Neuron (in vitro differentiated cells): ENCODE measurements around the gene SLC6A8.
"Not testable (repeated sequence)": the region's sequence is repeated elsewhere in the genome, so short reads cannot be mapped to it uniquely, and the experiment has no call there.

Experiments used
- H2AFZ ChIP-seq: one replicate; pipeline ENCODE4 v1.6.1; 2013; ENCODE audit warnings: low read depth, mild to moderate bottlenecking, inconsistent platforms, low read length, moderate library complexity
- H3K27me3 ChIP-seq: one replicate; pipeline ENCODE4 v1.6.1; 2013; ENCODE audit warnings: low read length; ENCODE audit not compliant: insufficient read depth
- H3K36me3 ChIP-seq: one replicate; pipeline ENCODE4 v1.6.1; 2013; ENCODE audit warnings: low read length; ENCODE audit not compliant: insufficient read depth
- H3K4me1 ChIP-seq: one replicate; pipeline ENCODE4 v1.6.1; 2013; ENCODE audit warnings: low read length; ENCODE audit not compliant: insufficient read depth
- H3K4me3 ChIP-seq: 2 replicates; pipeline ENCODE4 v1.5.1; 2013; ENCODE audit warnings: mild to moderate bottlenecking, low read length, moderate library complexity
- H3K9me3 ChIP-seq: one replicate; pipeline ENCODE4 v1.6.1; 2013; ENCODE audit warnings: low read length

The SLC6A8 gene

DNA sequence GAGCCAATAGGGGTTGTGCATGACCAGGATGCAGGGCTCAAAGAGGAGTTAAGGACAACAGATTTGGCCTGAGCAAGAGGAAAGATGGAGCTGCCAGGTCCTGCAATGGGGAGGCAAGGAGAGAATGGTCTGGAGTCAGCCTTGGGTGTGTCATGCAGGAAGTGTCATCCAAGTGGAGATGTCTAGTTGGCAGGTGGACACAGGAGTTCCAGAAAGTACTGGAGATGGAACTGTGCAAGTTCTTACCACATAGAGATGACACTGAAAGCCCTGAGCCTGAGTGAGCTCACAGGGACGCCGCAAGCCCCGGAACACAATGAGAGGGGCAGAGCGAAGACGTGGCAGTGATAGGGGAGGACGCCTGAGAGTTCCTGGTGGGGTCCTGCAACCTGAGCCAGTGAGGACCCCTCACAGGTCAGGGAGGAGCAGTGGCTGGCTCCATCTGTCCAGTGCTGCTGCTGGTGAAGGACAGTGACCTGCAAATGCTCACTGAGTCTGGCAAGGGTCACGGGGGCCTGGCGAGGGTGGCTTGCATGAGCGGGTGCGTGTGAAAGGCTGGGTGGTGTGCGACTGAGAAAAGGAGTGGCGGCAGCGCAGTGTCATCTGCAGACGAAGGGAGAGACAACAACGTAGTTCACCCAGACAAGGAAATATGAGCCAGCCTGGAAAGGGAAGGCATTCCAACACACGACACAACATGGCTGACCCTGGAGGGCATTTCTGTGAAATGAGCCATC is 9.4 kb downstream of the SLC6A8 start:
- H3K9me3 ChIP-seq: not testable (repeated sequence)

DNA sequence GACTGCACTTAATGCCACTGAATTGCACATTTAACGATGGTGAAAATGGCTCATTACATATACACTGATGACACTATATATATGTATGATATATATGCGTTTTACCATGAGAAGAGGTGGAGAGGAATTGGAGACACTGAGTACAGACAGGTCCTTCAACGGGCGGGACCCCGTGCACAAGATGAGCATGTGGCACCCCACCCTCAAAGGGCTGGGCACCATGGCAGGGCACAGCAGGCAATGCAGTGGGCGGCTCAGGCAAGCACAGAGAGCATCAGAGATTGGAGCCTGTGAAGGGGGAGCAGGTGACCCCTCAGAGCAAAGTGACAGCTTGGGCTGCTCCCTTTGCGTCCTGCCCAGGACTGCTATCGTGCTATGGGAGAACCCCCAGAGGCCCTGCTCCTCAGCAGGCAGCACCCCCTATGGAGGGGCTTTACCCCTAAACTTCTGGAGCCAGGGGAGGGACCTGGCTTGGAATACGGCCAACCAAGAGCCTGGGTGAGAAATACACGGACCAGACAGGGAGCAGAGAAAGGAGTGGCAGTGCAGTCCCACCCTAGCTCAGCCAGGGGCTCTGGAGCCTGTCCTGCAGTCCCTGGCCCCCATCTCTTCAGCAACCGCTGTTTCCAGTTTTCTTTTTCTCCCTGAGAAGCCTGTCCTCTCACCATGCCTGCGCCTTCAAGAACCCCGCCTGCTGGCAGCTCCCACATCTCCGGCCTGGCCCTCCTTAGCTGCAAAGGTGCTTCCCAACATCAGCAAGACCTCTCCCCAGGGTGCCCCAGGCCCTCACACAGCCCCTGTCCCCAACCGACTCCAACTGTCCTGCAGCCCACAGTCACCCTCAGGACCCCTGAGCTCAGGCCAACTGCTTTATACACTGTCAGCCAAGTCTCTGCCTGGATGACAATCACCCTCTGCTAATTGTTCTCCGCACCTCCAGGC is 10.5 kb downstream of the SLC6A8 start:
- Histone ChIP-seq H3K36me3 (peaks cover 14% of the 10 kb centered on the region), H3K4me1 (peaks cover 2% of the 10 kb centered on the region), H3K9me3 (no peaks in the 10 kb centered on the region), H2AFZ (no peak overlapping the region), H3K4me3 (no peak overlapping the region), H3K27me3 (peaks cover 8% of the 10 kb centered on the region)

More for the DNA sequence above, 9.4 kb downstream of the SLC6A8 start:
- H3K36me3 ChIP-seq: peaks cover 22% of the 10 kb centered on the region
- not testable (repeated sequence) for H2AFZ ChIP-seq, H3K27me3 ChIP-seq, H3K4me3 ChIP-seq, H3K4me1 ChIP-seq

DNA sequence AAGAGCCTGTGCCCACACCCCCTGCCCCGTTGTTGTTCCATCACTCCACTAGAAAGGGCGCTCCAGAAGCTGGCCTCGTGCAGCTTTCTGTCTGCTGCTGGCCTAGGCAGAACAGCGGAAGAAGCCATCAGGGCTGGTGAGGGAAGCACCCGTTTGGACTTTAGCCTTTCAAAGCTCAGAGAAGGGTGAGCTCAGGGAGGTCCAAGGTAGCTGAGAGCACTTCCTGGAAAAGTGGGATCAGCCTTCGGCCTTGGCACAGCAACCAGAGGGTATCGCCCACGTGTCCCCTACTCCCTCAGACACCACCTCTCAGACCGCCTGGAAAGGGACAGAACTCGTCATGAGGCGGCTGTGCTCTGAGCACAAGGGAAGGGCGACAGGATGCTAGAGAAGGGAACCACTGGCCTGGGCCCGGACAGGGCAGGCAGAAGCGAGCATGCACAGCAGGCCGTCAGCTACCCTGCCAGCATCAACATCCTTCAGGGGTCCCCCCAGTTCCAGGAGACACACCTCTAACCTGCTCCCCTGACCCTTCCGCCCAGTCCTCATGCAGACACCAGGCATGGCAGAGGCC is 11.6 kb downstream of the SLC6A8 start:
- peaks cover 12% of the 10 kb centered on the region for H3K27me3 ChIP-seq
- not testable (repeated sequence) for H2AFZ ChIP-seq, H3K36me3 ChIP-seq, H3K4me1 ChIP-seq, H3K4me3 ChIP-seq, H3K9me3 ChIP-seq

DNA sequence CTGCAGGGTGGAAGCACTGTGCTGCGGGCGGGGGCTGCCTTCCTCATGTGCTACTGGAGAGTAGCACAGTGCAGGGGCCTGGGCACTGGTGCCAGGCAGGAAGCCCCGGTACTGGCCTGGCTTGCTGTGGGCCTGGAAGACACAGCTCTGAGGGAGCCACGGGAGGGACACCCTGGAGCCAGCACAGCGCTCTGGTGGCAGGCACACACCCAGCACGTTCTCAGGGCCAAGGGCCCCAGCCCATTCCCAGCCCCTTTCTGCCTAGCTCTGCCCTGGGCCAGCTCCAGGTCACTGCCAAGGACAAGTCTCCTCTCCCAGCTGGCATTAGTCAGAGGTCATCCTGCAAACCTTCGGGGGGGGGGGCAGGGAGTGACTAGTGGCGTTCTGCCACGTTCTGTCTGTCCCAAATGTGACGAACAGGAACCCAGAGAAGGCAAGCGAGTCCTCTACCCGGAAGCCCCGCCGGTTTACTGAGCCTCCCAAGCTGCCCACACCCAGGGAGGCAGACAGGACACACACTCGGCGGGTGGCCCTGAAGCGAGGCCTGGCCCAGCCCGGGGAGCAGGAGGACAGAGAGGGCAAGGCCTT is 12.2 kb downstream of the SLC6A8 start:
- H3K27me3 ChIP-seq: peaks cover 13% of the 10 kb centered on the region
- not testable (repeated sequence) for H3K4me1 ChIP-seq, H3K36me3 ChIP-seq, H3K4me3 ChIP-seq, H3K9me3 ChIP-seq, H2AFZ ChIP-seq

DNA sequence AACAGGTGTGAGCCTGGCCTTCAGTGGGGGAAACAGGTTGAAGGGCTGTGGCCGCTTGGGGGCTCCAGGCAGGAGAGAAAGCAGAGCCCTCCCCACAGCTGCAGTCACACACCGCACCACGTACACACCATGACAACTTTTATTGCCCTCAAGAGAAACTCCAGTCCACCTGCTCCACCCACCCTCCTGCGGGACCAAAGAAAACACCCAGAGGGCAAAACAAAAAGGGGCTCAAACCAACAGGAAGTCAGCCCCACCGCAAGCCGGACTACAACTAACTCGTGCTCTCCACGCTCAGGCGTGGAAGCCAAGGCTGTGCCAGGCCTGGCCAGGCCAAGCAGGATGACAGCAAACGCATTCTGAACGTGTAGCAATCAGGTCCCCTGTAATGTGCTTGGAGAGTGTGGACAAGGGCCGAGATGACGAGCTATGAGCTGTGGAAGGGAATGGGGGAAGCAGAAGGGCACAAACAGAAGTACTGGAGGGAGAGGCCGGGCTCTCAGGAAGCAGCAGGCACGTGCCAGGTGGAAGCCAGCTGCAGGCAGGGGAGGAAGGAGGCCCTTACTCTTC is 12.7 kb downstream of the SLC6A8 start:
- H3K4me3 ChIP-seq: no peak overlapping the region
- no peak overlapping the region for H2AFZ ChIP-seq
- H3K9me3 ChIP-seq: no peaks in the 10 kb centered on the region
- peaks cover 6% of the 10 kb centered on the region for H3K36me3 ChIP-seq
- no peaks in the 10 kb centered on the region for H3K4me1 ChIP-seq
- H3K27me3 ChIP-seq: peaks cover 11% of the 10 kb centered on the region

DNA sequence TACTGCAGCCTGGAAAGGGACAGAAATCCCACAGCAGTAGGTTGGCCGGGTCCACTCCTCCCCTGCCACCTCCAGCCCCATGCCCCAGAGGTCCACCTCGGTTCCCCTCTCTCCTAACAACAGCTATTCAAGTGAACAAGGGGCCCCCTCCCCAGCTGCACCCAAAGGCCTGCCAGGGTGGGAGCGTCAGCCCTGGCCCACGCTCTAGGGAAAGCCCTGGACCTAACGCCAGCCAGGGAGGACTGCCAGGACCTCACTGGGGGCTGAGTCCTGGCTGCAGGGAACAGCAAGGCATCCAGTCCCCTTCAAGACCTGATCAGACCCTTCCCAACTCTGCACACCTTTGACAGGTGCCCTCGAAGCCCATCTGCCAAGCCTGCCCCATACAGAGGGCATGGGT is 13.2 kb downstream of the SLC6A8 start:
- no peaks in the 10 kb centered on the region for H3K9me3 ChIP-seq
- no peak overlapping the region for H2AFZ ChIP-seq
- H3K4me3 ChIP-seq: no peak overlapping the region
- H3K4me1 ChIP-seq: no peaks in the 10 kb centered on the region
- H3K27me3 ChIP-seq: peaks cover 11% of the 10 kb centered on the region
- peaks cover 6% of the 10 kb centered on the region for H3K36me3 ChIP-seq

DNA sequence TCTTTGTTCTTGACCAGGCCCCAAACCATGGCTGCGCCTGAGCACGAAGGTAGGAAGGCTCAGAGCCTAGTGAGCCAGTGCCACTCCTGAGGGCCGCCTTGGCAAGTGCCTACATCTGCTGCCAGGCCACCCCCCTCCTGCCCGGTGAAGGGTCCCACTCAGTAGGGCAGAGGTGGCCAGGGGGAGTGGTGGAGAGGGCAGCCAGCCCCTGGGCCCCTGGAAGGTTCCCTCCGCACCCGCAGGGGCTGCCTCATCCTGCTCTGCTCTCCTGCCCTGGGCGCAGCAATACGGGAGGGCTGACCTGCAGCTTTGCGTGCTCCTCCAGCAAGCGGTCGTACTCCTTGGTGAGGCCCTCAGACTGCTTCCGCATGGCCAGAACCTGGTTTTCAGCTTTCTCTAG is 14.0 kb downstream of the SLC6A8 start:
- H3K36me3 ChIP-seq: peaks cover 6% of the 10 kb centered on the region
- H3K4me1 ChIP-seq: no peaks in the 10 kb centered on the region
- no peaks in the 10 kb centered on the region for H3K9me3 ChIP-seq
- H3K4me3 ChIP-seq: no peak overlapping the region
- no peak overlapping the region for H2AFZ ChIP-seq
- H3K27me3 ChIP-seq: peaks cover 11% of the 10 kb centered on the region

DNA sequence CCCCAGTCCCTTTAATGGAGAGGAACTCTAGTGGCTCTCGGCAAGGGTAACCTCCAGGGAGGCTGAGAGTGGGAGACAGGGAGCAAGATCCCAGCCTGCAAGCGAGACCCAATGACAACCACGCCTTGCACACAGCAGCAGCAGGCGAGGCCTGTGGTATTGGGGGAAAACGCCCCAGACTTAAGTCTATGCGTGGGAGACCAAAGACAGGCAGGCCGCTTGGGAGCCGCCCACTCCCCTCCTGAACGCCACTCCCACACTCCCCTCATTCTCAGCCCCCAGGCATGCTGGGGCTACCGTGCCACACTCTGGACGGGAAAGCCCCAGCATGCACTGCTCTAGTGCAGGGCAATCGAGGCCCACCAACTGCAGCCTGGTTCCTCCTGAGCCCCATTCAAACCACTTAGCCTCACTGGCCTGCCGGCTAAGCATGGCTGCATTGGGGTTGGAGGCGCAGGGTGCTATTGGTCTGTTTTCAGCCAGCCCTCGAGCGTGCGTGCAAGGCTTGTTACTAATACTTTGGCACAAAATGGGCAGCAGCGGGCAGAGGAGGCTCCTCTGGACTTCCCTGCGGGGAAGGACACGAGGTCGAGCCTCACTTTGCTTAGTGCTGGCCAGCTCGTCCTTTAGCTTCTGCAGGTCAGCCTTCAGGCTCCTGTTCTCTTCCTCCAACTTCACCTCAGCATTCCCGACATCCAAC is 14.8 kb downstream of the SLC6A8 start:
- Histone ChIP-seq H3K36me3 (peaks cover 6% of the 10 kb centered on the region), H3K9me3 (no peaks in the 10 kb centered on the region), H3K27me3 (peaks cover 14% of the 10 kb centered on the region), H3K4me1 (no peaks in the 10 kb centered on the region), H3K4me3 (no peak overlapping the region), H2AFZ (no peak overlapping the region)

DNA sequence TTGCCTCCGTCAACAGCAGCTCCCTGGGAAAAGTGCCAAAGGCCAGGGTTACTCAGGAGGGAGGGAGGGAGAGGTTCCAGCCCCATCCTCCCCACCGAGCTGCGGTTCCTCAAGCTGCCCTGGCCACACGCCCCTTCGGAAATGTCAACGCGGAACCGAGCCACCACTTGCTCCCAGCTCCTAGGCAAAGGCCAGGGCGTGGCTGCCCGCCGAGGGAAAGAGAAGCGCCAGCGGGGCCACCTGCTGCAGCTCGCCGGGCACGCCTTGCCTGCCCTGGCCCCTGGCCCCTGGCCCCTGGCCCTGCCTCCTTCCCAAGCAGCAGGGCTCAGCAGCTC is 15.3 kb downstream of the SLC6A8 start:
- no peaks in the 10 kb centered on the region for H3K4me1 ChIP-seq
- no peak overlapping the region for H2AFZ ChIP-seq
- H3K36me3 ChIP-seq: peaks cover 6% of the 10 kb centered on the region
- no peaks in the 10 kb centered on the region for H3K9me3 ChIP-seq
- H3K27me3 ChIP-seq: peaks cover 12% of the 10 kb centered on the region
- no peak overlapping the region for H3K4me3 ChIP-seq

DNA sequence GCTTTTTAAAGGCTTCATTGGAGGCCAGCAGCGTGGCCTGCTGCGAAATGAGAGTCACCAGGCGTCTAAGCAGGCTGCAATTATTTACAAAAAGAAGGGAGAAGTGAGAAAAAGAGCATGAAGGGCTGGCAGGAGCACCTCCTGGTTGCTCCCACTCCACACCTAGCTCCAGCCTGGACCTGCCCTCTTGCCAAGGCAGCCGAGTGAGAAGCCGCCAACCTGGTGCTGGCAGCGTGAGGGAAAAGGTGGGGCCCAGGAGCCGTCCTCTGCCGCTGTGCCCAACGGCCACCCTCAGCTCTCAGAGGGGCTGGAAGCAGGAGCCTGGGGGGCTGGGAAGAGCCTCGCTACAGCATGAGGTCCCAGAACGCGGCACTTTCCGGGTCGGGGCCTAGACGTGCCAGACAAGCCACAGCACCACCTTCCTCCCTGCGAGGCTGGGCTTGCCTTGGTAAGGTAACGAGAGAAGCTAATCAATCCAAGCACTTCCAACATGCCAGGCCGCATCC is 16.3 kb downstream of the SLC6A8 start:
- Histone ChIP-seq H3K4me3 (no peak overlapping the region), H3K27me3 (peaks cover 12% of the 10 kb centered on the region), H2AFZ (no peak overlapping the region), H3K4me1 (peaks cover 2% of the 10 kb centered on the region), H3K36me3 (peaks cover 6% of the 10 kb centered on the region), H3K9me3 (no peaks in the 10 kb centered on the region)

DNA sequence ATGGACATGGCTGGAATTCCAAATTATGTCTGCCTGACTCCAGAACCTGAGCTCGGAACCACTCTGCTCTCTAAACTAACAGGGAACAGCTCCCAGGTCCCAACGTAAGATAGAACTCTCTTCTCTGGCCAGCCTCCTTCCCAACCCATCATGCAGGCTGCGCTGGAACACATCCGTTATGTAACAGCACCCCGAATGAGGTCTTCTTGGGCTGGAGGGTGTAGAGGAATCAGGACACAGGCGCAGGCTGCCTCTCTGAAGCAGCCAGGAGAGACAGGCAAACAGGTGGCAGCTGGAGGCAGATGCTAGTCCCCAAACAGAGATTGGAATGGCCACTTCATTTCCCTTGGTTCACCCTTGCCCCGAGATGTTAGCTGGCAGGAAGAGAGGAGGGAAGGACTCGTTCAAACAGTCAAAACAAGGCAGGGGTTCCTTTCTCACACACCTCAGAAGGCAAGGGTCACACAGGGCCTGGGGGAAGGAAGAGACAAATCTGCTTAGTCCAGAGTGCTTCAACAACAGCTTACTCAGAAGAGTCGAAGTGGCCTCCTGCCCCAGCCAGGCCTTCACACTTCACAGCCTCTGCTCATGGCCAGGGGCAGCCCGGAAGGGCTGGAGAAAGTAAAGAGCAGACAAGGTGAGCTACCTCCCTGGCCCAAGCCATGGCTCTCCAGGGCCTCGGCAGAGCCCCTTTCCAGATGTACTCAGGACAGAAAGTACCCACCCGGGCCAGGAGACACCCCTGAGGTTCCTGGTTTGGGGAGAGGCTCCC is 17.1 kb downstream of the SLC6A8 start:
- not testable (repeated sequence) for H3K4me3 ChIP-seq, H2AFZ ChIP-seq, H3K9me3 ChIP-seq, H3K4me1 ChIP-seq, H3K36me3 ChIP-seq
- H3K27me3 ChIP-seq: peaks cover 12% of the 10 kb centered on the region
